Measurements from ENCODE around the gene FTO.

The FTO gene

DNA sequence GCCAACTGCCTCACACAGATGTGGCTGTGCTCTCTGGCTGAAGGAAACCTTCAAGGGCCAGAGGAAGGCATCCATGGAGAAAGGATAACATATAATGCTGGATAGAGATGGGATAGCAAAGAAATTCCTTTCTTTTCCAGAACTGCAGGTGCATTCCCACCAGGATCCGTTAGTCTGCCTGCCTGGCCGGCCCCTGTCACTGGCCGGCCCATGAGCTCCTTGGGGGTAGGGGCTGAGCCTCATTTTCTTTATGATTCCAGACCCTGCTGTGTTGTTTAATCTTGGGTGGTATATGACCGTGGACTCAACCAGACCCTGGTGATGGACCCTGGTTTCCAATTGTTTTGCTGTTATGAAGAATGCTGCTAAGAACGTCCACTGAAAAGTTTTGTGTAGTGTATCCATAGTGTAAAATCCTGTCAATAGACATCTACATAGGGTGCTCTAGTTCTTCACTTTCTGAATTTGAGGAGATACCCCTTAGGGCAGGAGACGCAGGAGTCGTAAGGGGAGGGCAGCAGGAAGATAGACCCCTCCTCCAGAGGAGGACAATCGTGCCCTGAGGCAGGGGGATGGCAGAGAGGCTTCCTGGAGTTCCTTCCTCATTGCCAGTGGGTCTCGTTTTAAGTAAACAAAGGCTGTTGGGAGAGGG, 489.2 kb downstream of the FTO start:
- H3K4me3 ChIP-seq, result no peak overlapping the region
- H3K36me3 ChIP-seq (ENCODE audit: insufficient read depth, low read length), result no peaks in the 10 kb centered on the region
- no peaks in the 10 kb centered on the region for H3K9me3 ChIP-seq (ENCODE audit: low read depth, low read length)
- no peak overlapping the region for H3K27ac ChIP-seq
- DNase-seq (ENCODE audit: low read depth, low spot score), result no peak
- H3K9ac ChIP-seq (ENCODE audit: insufficient read length), result no peak overlapping the region
- TF ChIP-seq EZH2 (IDR thresholded peaks at IDR 0.05), result no peak
- no peak for TF ChIP-seq FOXP2 (optimal IDR thresholded peaks at IDR 0.05; ENCODE audit: control extremely low read depth, extremely low read length, insufficient read depth)
- TF ChIP-seq POLR2AphosphoS5 (IDR thresholded peaks at IDR 0.05; ENCODE audit: borderline replicate concordance, low read depth, low read length), result no peak

DNA sequence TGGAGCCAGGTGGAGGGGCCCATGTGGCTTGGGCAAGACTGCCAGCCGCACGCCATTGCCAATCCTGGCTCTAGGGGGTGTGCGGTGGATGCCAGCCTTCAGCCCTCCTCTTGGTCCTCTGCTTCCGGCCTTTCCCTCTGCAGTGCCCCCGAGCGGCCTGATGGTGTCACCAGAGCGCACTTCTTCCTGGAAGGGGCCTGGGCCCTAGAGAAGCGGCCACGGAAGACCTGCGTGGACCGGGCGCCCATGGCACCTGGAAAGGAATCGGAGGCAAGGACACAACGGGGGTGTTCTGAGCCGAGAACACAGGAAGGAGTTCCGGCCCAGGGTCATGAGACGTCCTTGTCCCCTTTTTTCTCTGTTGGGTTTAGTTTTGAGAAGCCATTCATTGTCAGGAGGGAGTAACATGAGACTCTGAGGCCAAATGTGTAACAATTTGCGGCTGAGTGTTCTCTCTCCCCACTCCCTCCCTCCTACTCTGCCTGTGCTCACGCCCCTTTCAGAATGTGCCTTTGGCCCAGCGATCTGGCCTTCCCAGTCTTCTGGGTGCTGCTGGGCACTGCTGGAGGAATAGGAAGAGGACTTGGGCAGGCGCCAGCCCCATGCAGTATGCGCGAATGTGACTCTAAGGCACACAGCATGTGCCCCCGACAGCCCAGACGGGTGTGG, 489.8 kb downstream of the FTO start:
- TF ChIP-seq POLR2AphosphoS5 (IDR thresholded peaks at IDR 0.05; ENCODE audit: borderline replicate concordance, low read depth, low read length), result no peak
- no peak for TF ChIP-seq EZH2 (IDR thresholded peaks at IDR 0.05)
- TF ChIP-seq FOXP2 (optimal IDR thresholded peaks at IDR 0.05; ENCODE audit: control extremely low read depth, extremely low read length, insufficient read depth), result no peak
- no peaks in the 10 kb centered on the region for H3K9me3 ChIP-seq (ENCODE audit: low read depth, low read length)
- no peak for DNase-seq (ENCODE audit: low read depth, low spot score)
- no peak overlapping the region for H3K4me3 ChIP-seq
- H3K27ac ChIP-seq, result no peak overlapping the region
- no peaks in the 10 kb centered on the region for H3K36me3 ChIP-seq (ENCODE audit: insufficient read depth, low read length)
- H3K9ac ChIP-seq (ENCODE audit: insufficient read length), result no peak overlapping the region

DNA sequence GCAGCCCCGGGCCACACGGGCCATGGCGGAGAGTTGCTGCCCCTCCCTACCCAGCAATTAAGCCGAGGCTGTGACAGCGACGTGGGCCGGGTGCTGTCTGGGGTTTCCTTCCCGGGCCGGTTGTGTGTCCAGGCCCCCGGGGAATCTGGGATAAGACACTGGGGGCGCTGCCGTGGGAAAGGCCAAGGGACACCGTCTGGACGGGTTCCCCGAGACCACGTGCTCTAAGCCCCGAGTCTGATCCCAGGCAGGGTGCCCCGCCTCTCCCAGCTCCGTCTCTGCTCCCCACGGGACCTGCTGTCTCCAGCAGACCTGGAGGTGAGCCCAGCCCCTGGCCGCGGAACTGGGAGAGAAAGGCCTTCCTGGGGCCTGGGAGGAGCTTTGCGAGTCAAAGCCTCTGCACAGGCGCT, 490.4 kb downstream of the FTO start:
- Histone ChIP-seq H3K27ac (no peak overlapping the region), H3K4me3 (no peak overlapping the region), H3K36me3 (ENCODE audit: insufficient read depth, low read length) (no peaks in the 10 kb centered on the region), H3K9ac (ENCODE audit: insufficient read length) (no peak overlapping the region), H3K9me3 (ENCODE audit: low read depth, low read length) (no peaks in the 10 kb centered on the region)
- no peak for TF ChIP-seq FOXP2 (optimal IDR thresholded peaks at IDR 0.05; ENCODE audit: control extremely low read depth, extremely low read length, insufficient read depth)
- TF ChIP-seq EZH2 (IDR thresholded peaks at IDR 0.05), result no peak
- no peak for TF ChIP-seq POLR2AphosphoS5 (IDR thresholded peaks at IDR 0.05; ENCODE audit: borderline replicate concordance, low read depth, low read length)
- DNase-seq (ENCODE audit: low read depth, low spot score), result no peak

DNA sequence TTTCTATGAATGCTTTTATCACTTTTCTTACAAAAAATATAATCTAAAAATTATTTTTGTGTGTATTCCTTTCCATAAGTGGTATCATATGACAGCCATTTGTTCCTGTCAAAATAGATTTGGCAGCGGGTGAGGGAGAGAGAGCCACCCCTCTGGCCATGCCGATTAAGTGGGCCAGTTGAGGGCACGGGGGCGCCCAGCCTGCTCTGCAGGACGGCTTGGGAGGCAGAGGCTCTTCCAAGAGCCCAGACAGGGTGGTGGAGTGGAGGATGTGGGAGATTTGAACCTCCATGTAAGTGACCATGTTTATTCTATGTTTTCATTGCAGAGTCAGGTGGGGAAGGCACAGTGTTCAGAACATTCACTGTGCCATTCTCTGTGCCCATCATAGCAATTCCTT, 493.8 kb downstream of the FTO start:
- no peak for DNase-seq (ENCODE audit: low read depth, low spot score)
- no peak overlapping the region for H3K4me3 ChIP-seq
- no peak overlapping the region for H3K27ac ChIP-seq
- H3K9me3 ChIP-seq (ENCODE audit: low read depth, low read length), result no peaks in the 10 kb centered on the region
- H3K36me3 ChIP-seq (ENCODE audit: insufficient read depth, low read length), result no peaks in the 10 kb centered on the region
- TF ChIP-seq EZH2 (IDR thresholded peaks at IDR 0.05), result no peak
- TF ChIP-seq POLR2AphosphoS5 (IDR thresholded peaks at IDR 0.05; ENCODE audit: borderline replicate concordance, low read depth, low read length), result no peak
- no peak for TF ChIP-seq FOXP2 (optimal IDR thresholded peaks at IDR 0.05; ENCODE audit: control extremely low read depth, extremely low read length, insufficient read depth)
- no peak overlapping the region for H3K9ac ChIP-seq (ENCODE audit: insufficient read length)

DNA sequence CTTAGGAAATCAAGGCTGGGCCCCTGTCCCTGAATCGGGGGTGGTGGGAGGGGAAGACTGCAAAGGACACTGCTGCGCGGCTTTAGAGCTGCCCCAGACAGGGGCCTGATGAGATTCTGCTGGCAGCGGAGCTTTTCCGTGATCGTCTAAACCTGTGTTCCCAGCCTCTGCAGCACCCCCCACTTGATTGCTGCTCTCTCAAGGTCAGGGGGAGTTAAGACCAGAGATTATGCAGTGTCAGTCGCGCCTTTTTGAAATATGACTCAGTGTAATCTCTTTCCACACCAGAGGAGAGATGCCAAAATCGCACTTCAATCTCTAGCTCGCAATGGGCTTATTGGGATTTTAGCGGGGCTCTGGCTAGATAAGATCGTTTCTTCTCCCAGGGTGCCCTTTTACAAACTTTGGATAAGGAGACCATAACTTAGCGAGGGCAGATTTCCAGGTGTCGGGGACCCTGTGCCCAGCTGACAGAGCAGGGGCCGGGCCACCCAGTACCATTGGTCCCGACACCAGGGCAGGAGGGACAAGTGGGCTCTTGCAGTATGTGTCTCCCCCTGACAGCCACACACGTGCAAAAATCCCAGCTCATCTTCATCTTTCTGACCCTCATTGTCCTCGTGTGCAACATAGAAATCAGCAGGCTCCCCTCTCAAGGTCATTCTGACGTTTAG, 495.7 kb downstream of the FTO start:
- TF ChIP-seq FOXP2 (optimal IDR thresholded peaks at IDR 0.05; ENCODE audit: control extremely low read depth, extremely low read length, insufficient read depth), result no peak
- TF ChIP-seq POLR2AphosphoS5 (IDR thresholded peaks at IDR 0.05; ENCODE audit: borderline replicate concordance, low read depth, low read length), result no peak
- no peak for TF ChIP-seq EZH2 (IDR thresholded peaks at IDR 0.05)
- no peak overlapping the region for H3K9ac ChIP-seq (ENCODE audit: insufficient read length)
- H3K27ac ChIP-seq, result no peak overlapping the region
- no peak for DNase-seq (ENCODE audit: low read depth, low spot score)
- H3K4me3 ChIP-seq, result no peak overlapping the region
- H3K9me3 ChIP-seq (ENCODE audit: low read depth, low read length), result no peaks in the 10 kb centered on the region
- no peaks in the 10 kb centered on the region for H3K36me3 ChIP-seq (ENCODE audit: insufficient read depth, low read length)

DNA sequence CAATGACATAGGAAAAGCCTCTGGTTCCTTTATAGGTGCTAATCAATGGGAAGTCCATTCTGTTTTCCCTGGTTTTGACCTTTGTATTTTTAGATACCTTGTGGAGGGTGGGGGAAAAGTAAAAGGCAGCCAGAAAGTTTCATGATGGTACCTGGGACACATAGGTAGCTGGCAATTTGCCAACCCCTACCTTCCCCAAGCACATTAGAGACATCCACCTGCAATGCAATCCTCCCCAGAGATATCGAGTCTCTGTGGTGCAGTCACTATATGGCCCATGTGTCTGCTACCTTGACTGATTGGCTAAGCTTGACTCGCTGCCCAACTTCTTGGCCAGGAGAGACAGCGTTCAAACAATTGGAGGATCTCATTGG, 496.2 kb downstream of the FTO start:
- no peak overlapping the region for H3K9ac ChIP-seq (ENCODE audit: insufficient read length)

DNA sequence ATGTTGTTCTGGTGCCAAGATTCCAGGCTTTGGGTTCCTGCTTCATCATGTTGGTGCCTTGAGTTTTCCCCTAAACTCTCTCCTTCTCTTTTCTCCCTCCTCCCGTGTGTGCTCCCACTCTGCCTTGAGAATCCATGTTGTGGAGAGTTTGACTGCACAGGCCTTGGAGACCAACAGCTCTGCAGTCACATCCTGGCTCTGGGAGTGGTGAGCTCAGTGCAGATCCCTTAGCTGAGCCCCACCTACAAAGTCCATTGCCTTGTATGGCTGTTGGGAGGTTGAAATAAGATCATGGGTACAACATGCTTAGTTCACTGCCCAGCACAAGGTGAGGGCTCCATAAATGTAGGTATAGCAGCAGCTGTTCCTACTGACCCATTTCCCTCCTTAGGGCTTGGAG, 496.8 kb downstream of the FTO start:
- TF ChIP-seq POLR2AphosphoS5 (IDR thresholded peaks at IDR 0.05; ENCODE audit: borderline replicate concordance, low read depth, low read length) (no peak), EZH2 (IDR thresholded peaks at IDR 0.05) (no peak), FOXP2 (optimal IDR thresholded peaks at IDR 0.05; ENCODE audit: control extremely low read depth, extremely low read length, insufficient read depth) (no peak)

More for the DNA sequence above, 496.2 kb downstream of the FTO start:
- Histone ChIP-seq H3K9me3 (ENCODE audit: low read depth, low read length) (no peaks in the 10 kb centered on the region), H3K36me3 (ENCODE audit: insufficient read depth, low read length) (no peaks in the 10 kb centered on the region), H3K4me3 (no peak overlapping the region), H3K27ac (no peak overlapping the region)
- TF ChIP-seq EZH2 (IDR thresholded peaks at IDR 0.05), result no peak
- no peak for TF ChIP-seq FOXP2 (optimal IDR thresholded peaks at IDR 0.05; ENCODE audit: control extremely low read depth, extremely low read length, insufficient read depth)
- TF ChIP-seq POLR2AphosphoS5 (IDR thresholded peaks at IDR 0.05; ENCODE audit: borderline replicate concordance, low read depth, low read length), result no peak
- no peak for DNase-seq (ENCODE audit: low read depth, low spot score)

DNA sequence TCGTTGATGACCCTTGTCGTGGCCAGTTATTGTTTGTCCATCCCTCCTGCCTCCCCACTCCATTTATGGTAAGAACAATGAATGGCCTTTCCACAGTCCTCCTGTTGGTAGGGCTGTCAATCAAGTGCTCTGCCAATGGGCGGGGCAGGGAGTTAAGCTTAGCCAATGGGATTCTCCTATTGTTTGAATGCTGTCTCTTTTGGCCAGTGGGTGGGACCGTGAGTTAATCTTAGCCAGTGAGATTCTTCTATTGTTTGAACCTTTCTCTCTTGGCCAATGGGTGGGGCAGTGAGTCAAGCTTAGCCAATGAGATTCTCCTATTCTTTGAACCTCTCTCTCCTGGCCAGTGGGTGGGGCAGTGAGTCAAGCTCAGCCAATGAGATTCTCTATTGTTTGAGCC, 497.2 kb downstream of the FTO start:
- H3K9me3 ChIP-seq (ENCODE audit: low read depth, low read length), result no peaks in the 10 kb centered on the region
- no peak overlapping the region for H3K4me3 ChIP-seq
- DNase-seq (ENCODE audit: low read depth, low spot score), result no peak
- TF ChIP-seq EZH2 (IDR thresholded peaks at IDR 0.05), result no peak
- H3K9ac ChIP-seq (ENCODE audit: insufficient read length), result no peak overlapping the region
- no peak overlapping the region for H3K27ac ChIP-seq
- H3K36me3 ChIP-seq (ENCODE audit: insufficient read depth, low read length), result no peaks in the 10 kb centered on the region

More for the DNA sequence above, 496.8 kb downstream of the FTO start:
- no peak overlapping the region for H3K4me3 ChIP-seq
- H3K36me3 ChIP-seq (ENCODE audit: insufficient read depth, low read length), result no peaks in the 10 kb centered on the region
- no peak for DNase-seq (ENCODE audit: low read depth, low spot score)
- H3K9ac ChIP-seq (ENCODE audit: insufficient read length), result no peak overlapping the region
- no peaks in the 10 kb centered on the region for H3K9me3 ChIP-seq (ENCODE audit: low read depth, low read length)
- no peak overlapping the region for H3K27ac ChIP-seq

Data from SK-N-MC (cell line).